ENCODE results near the gene ALOX12B. TPM values are rescaled to one million over a fixed set of nuclear protein-coding genes. Genes with fewer than 3 reads are reported as not detected.
A peak's percentile ranks its signal among the peaks of the same experiment; 100 is the strongest.
"Not testable (repeated sequence)": the region's sequence is repeated elsewhere in the genome, so short reads cannot be mapped to it uniquely, and the experiment has no call there.

ALOX12B gene
- polyA plus RNA-seq, 5 donors: 0.06 TPM; not detected in 4

DNA sequence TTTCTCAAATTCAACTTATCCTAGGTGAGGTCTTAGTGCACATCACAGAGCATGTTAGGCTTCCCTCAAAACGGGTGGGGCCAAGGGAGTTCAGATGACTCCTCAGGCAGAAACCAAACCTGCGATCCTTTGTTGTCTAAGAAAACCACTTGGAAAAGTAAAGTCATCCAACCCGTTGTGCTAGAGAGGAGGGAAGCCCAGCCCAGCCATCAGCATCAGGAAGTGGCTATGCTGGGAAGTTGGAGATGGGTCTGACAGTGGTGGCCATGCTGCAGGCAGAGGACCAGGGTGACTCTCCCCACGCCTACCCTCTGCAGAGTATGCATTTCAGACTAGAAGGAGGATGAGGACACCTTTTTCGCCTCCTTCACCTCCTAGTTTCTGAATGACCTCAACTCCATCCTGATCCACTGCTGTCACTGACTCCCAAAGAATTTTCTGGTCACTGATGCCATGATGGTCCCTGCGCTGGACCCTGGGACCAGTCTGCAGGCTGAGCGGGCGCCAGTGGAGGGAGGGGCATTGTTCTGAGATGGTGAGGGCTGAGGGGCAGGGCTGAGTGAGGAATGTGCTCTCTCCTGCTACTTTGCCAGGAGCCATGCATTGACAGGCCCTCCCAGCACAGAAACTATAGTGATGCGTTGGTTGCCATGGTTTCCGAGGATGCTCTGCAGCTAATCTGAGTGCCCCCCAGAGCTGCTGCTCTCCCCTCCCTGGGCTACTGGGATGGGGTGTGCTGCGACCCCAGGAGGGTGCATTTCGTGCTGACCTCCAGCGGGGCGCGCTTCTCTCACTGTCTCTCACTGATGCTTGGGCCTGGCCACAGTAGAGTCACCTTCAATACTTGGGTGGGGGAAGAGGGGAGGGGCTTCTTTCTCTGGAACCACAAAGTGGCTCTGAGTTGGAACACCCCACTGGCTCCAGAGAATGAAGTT lies 20.4 kb downstream of the ALOX12B start:
- DNase-seq: no peak

DNA sequence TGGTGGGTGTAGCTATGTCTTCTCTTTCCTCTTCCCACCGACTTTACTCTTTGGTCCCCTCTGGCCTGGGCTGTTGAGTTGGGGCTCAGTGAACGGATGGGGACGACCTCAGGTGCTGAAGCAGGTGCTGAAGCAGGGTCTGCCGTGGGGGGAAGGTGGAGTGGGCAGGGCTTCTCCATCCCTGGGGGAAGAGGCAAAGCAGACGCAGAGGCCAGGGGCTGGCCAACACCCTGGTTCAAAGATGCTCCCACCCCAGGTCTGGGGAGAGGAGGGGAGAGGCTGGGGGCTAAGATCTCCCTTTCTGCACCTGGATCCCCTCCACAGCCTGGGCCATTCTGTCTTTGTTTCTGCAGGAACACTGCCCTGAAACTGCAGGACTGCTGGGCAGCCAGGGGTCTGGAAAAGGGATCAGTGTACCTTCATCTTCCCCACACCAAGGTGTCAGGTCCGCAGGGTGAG lies 22.9 kb downstream of the ALOX12B start:
- DNase-seq: no peak

DNA sequence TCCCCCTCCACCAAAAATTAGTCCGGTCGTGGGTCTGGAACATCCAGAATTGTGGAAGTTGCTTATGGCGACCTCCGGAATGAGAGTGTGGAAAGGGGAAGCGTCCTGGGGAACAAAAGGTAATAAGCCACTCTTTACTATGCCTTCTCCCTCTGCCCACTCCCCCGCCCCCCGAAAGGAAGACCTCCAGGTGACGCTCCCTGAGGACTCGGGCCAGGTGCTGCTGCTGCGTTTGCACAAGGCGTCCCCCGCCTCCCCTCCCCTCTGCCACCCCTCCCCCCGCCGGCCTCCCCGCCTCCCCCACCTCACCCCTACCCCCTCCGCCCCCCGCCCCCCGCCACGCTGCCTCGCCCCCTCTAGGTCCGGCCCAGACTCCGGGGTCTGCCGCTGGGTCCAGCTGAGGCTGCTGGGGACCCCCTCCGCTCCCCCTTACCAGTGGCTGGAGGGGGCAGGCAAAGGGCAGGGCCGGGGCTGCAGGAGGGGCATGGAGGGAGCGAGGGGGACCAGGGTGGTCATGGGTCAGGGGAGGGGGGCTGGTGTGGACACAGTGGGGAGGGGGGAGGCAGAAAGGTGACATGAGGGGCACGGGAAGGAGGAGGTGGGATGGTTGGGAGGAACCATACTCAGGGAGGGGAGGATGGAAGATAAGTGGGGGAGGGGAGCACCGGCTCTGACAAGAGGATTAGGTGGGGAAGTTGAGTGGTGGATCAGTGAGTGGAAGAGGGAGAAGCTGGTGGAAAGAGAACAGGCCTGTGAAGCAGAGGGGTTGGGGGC lies 23.6 kb downstream of the ALOX12B start:
- DNase-seq: no peak

DNA sequence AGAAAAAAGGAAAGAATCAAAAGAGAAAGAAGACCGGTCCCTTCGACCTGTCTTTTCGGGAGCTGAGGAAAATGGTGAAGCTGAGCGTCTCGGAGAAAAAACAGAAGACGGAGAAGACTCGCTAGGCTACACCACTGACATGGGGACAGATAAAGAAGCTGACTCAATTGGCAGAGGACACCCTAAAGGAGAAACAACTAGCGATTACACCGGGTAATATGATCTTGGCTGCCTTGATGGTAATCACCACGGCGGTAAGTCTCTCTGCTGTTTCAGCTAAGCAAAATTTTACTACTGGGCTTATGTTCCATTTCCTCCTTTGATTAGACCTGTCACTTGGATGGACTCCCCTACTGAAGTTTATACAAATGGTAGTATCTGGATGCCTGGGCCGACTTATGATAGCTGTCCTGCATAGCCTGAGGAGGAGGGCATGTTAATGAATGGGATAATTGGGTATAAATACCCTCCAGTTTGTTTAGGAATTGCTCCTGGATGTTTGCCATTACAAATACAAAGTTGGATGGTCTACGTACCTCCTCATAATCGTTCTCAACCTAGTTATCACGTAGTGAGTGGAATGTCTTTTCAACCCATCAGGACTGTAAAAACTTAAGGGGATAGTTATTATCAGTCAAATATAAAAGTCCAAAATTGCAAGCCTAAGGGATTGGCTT lies 24.6 kb downstream of the ALOX12B start:
- DNase-seq: no peak

DNA sequence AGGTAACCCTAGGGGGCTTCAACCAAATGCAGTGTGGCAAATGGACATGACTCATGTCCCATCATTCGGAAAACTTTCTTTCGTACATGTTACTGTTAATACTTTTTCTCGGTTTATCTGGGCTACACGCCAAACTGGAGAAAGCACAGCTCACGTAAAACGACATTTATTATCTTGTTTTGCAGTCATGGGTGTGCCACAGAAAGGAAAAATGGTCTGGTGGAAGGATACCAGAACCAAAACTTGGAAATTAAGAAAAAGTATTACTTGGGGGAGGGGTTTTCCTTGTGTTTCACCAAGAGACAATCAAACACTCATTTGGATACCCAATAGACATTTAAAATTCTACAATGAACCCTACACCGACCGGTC lies 25.1 kb downstream of the ALOX12B start:
- no peak for DNase-seq

DNA sequence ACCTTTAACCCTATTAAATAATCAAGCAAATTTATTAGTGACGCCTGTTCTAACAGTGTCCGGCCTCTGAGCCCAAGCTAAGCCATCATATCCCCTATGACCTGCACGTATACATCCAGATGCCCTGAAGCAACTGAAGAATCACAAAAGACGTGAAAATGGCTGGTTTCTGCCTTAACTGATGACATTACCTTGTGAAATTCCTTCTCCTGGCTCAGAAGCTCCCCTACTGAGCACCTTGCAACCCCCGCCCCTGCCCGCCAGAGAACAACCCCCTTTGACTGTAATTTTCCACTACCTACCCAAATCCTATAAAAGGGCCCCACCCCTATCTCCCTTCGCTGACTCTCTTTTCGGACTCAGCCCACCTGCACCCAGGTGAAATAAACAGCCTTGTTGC lies 25.7 kb downstream of the ALOX12B start:
- DNase-seq: not testable (repeated sequence)

DNA sequence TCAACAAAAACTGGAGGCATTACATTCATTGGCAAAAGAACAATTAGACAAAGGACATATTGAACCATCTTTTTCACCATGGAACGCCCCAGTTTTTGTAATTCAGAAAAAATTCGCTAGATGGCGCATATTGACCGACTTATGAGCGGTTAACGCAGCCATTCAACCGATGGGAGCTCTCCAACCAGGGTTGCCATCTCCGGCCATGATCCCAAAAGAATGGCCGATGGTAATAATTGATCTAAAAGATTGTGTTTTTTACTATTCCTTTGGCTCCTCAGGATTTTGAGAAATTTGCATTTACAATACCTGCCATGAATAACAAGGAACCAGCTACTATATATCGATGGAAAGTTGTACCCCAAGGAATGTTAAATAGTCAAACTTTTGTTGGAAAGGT lies 27.2 kb downstream of the ALOX12B start:
- DNase-seq: peak; percentile 47 to 57

DNA sequence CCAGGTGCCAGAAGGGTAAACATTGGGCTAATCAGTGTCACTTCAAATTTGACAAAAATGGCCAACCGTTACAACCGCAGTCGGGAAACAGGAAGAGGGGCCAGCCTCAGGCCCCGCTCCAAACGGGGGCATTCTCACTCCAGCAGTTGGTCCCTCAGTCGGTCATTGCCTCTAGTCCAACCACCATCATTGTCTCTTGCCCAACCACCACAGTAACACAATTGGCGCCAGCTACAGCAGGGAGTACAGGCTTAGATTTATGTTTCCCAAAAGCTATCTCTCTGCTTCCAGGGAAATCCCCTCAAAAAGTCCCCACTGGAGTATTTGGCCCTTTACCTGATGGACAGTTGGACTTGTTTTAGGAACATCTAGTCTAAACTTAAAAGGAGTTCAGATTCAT lies 28.4 kb downstream of the ALOX12B start:
- no peak for DNase-seq

DNA sequence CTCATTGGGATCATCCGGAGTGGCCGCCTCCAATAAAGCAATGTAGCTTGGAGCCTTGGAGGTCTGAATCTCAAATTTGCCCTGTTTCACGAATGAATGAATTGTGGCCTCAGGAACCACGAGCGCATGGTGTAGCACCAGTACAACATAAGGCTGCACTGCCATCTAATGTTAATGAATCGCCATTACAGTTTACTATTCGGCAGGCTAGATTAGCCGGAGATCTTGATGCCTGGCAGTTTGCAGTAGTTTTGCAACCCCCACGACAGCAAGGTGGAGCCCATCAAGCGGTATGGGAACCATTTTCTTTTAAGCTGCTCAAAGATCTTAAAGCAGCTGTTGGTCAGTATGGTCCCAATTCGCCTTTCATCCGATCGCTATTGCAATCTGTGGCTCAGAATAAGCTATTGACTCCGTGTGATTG lies 29.8 kb downstream of the ALOX12B start:
- DNase-seq: peak; percentile 57 to 73

DNA sequence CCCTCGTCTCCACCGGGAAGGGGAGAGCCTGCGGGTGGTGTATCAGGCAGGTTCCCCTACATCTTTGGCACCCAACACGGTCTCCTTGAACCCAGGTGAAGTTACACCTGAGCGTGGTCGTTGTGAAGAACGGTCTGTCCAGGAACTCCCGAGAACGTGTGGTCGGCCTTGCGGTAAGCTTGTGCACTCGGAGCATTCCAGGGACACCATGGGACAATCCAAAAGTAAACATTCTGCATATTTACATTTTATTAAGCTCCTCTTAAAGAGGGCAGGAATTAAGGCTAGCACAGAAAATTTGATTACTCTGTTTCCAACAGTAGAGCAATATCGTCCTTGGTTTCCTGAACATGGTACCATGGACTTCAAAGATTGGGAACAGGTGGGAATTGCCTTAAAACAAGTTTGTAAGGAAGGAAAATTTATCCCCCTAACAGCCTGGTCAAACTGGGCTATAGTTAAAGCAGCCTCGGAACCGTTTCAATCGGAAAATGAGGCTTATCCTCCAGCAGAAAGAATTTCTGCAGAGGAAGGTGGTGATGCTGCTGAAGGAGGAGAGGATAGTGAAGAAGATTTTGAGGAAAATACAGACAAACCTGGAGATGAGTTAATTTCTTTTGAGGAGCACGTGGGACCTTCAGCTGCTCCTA lies 30.4 kb downstream of the ALOX12B start:
- no peak for DNase-seq

DNA sequence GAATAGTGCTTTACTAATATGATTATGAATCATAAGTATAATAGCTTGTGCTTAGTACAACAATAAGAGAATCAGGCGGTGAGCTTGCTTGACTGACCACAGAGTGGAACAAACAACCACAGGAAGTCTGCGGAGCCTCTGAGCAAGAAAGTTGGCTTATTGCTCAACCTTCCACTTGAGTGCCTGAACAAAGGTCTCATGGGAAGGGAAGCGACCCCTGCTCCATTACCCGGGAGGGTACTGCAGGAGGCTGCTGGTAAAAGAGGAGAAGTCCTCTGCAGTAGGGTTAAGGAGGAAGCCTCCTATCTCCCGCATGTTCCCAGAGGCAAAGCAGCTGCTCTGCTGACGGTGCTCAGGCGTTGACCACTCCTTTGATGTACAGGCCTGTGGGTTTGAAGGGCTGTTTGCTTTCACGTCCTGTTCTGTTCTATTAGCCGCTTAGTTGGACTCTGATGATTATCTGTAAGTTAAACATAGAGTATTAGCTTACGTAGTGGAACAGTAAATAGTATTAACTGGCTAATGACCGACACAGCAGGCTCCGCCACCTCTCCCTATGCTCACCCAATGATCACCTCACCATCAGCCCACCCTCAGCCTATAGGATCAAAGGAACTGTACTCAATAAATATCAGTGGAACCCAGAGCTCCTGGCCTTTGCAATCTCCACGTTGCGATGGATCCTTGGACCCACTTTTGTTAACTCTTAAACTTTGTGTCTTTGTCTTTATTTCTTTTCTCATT lies 31.1 kb downstream of the ALOX12B start:
- peak in 1 of 2 donors; percentile 40 for DNase-seq

DNA sequence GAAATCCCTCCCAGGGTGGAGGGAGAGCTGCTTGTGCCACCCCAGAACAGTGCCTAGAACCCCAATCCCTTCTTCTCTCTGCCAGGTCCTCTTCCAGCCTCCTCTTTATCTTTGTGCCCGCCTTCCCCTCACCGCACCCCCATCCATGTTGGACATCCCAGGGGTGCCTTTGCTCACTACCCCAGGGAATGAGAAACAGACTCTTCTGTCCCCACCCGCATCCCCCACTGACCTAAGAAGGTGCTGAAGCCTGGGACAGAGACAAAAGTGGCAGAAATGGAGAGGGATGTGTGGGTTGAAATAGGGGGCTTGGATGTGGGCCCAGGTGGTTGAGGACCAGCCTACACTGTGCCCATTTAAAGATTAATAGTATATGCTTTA lies 31.7 kb downstream of the ALOX12B start:
- DNase-seq: no peak

DNA sequence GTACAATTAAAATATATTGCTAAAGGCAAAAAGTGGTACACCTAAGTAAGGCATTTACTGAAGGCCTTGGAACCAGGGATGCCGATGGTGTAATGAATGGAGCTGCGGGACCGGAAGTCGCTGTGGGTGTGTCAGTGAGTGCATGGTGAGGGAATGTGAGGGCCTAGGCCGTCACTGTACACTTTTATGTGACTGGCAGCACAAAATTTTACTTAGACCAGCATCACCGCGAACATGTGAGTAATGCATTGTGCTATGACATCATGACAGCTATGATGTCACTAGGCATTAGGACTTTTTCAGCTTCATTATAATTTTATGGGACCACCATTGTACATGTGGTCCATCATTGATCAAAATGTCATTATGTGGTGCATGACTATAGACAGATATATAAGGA lies 33.9 kb downstream of the ALOX12B start:
- DNase-seq: no peak

DNA sequence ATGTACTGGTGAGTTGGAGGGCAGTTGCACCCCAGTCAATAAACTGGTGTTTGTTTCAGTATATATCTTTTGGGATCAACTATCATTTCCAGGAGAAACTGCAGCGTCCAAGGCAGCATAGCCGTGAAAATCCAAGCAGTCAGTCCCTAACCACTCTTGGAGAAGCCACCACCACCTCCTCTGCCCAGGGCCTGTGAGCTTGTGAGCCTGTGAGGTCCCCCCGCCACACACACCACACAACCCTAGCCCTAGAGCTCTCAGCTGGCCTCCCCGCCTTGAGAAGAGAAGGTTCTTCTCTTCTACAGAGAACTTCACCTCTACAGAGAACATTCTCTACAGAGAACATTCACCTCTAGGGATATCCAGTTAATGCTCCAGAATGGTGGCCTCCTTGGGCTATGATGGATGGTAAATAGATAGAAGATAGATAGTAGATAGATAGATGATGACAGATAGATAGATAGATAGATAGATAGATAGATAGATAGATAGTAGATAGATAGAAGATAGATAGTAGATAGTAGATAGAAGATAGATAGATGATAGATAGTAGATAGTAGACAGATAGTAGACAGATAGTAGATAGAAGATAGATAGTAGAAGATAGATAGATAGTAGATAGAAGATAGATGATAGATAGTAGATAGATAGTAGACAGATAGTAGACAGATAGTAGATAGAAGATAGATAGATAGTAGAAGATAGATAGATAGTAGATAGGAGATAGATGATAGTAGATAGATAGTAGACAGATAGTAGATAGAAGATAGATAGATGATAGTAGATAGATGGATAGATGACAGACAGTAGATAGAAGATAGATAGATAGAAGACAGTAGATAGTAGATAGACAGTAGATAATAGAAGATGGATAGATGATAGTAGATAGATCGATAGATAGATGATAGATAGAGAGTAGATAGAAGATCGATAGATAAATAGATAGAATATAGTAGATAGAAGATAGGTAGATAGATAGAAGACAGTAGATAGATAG lies 35.0 kb downstream of the ALOX12B start:
- no peak for DNase-seq

DNA sequence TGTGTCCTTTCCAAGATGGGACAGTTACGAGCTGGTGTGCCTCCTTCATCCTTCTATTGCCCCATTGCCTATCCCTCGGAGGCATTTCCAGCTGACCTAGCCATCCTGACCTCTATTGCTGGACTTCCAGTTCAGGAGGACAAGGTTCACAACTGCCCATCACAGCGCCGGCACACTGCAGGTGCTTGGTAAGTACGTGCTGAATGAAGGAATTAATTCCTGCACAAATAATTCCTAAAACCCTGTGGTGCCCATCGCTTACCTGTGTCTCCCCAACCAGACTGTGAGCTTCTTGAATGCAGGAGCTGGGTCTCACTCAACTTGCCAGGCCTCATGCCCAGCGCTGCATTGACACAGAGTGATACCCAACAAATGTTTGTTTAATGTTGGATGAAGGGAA lies 35.7 kb downstream of the ALOX12B start:
- no peak for DNase-seq

DNA sequence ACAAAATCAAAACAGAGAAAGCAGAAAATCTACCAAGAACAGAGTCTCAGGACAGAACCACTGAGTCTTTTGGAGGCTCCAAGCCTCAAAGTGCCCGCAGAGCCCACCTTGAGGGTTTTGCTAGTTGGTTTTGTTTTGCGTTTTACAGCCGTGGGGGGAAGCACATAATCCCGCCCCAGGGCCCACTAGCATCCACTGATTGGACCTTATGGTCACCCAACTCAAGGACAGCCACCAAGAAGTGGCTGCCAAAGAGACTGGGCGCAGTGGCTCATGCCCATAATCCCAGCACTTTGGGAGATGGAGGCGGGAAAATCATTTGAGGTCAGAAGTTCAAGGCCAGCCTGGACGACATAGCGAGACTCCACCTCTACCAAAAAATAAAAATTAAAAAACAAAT lies 38.8 kb downstream of the ALOX12B start:
- DNase-seq: no peak

DNA sequence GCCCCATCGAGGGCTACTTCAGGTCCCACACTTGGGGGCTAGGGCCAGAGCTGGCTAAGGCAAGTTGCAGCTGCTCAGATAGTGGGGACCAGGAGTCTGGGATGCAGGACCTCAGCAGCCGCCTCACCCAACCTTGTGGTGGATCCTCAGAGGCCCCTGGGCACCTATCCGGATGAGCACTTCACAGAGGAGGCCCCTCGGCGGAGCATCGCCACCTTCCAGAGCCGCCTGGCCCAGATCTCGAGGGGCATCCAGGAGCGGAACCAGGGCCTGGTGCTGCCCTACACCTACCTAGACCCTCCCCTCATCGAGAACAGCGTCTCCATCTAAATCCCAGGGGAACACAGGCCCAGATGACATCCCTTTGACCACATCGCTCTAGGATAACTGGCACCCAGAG lies 39.3 kb downstream of the ALOX12B start:
- DNase-seq: no peak

DNA sequence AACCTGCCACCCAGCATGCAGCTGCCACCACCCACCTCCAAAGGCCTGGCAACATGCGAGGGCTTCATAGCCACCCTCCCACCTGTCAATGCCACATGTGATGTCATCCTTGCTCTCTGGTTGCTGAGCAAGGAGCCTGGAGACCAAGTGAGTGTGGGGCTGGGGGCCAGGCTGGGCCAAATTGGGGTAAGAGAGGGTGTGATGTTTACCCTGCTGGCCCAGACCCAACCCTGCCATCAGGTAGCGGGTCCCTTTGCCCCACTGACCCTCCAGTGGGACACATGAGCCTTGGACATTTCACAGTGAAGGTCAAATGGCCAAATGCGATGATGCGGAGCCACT lies 39.8 kb downstream of the ALOX12B start:
- DNase-seq: no peak

DNA sequence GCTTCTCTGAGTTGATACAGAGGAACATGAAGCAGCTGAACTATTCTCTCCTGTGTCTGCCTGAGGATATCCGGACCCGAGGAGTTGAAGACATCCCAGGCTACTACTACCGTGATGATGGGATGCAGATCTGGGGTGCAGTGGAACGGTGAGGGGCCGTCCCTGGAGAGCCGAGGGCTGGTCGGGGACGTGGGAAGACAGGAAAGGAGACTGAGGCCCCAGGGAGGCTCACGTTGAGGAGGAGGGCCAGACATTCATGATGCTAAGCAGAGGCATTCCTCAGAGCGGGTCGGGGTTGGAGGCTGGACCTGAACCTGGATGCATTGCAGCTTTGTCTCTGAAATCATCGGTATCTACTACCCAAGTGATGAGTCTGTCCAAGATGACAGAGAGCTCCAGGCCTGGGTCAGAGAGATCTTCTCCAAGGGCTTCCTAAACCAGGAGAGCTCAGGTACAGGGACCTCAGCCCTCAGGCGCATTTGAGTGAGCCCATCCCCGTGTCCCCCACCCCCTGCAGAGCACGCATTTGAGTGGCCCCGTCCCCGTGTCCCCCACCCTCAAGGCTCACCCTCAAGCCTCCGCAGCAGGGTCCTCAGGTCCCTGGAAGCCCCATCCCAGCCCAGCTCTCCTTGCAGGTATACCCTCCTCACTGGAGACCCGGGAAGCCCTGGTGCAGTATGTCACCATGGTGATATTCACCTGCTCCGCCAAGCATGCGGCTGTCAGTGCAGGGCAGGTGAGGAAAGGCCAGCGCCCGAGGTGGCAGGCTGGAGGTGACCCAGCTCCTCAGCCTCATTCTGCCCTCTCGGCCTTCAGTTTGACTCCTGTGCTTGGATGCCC lies 40.4 kb downstream of the ALOX12B start:
- no peak for DNase-seq
